ENCODE results near the gene ARID2.

Gene ARID2

GRCh38 chr12:45852508-45852907, 123.0 kb downstream of the ARID2 start:
- no peak for DNase-seq (ENCODE audit: low spot score)

GRCh38 chr12:45853550-45853949, 124.0 kb downstream of the ARID2 start:
- DNase-seq (ENCODE audit: low spot score): no peak

- no peak for DNase-seq (ENCODE audit: low spot score)
Measured at GRCh38 chr12:45863332-45863731, 133.8 kb downstream of the ARID2 start.

DNA sequence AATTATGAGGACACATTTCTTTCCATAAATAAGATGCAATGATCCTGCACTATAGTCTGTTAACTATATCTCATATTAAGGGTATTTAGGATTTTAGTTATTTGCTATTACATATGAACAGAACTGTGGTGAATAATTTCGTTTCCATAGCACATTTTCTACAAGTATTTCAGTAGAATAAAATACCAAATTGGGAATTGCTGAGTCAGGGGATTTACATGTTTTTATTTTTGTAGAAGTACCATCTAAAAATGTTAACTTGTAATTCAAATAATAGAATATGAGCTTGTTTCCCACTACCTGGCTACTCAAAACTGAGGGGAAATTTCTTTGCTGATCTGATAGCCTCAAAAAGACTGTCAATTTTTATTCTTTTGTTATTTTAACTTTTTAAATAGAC, 136.8 kb downstream of the ARID2 start:
- DNase-seq (ENCODE audit: low spot score): no peak

GRCh38 chr12:45872446-45872845, 142.9 kb downstream of the ARID2 start:
- no peak for DNase-seq (ENCODE audit: low spot score)

- no peak for DNase-seq (ENCODE audit: low spot score)
Measured at GRCh38 chr12:45877069-45877468, 147.6 kb downstream of the ARID2 start.

- DNase-seq (ENCODE audit: low spot score): no peak
Measured at GRCh38 chr12:45878630-45879255, 149.2 kb downstream of the ARID2 start.

GRCh38 chr12:45879363-45879895, 149.9 kb downstream of the ARID2 start:
- no peak for DNase-seq (ENCODE audit: low spot score)

GRCh38 chr12:45880533-45880932, 151.0 kb downstream of the ARID2 start:
- no peak for DNase-seq (ENCODE audit: low spot score)

GRCh38 chr12:45883187-45883586, 153.7 kb downstream of the ARID2 start:
- DNase-seq (ENCODE audit: low spot score): no peak

DNA sequence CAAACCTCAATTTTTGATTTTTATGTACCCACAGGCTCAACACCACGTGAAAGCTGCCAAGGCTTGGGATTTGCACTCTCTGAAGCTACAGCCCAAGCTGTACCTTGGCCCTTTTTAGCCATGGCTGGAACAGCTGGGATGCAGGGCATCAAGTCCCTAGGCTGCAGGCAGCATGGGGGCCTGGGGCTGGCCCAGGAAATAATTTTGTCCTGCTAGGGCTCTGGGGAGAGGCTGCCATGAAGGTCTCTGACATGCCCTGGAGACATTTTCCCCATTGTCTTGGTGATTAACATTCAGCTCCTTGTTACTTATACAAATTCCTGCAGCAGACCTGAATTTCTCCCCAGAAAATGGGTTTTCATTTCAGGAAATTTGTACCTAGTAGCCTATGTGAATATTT, 157.2 kb downstream of the ARID2 start:
- DNase-seq (ENCODE audit: low spot score): no peak

DNA sequence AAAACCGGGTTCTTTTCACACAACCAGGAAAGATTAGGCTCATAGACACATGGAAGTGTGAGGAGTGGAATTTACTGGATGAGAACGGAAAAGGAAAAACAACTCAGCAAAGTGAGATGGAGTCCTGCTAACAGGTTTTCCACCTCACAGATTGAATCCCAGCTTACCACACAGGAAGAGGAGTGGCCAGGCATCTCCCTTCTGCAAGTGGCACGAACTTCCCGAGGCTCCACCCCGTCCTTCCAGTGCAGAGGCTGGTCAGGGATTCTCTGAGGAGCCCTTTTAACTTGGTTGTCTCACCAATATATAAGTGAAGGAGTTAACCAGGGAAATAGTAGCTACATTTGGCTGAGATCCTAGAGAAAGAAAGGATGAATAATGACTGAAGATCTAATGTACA, 158.0 kb downstream of the ARID2 start:
- no peak for DNase-seq (ENCODE audit: low spot score)

GRCh38 chr12:45890276-45890675, 160.8 kb downstream of the ARID2 start:
- DNase-seq (ENCODE audit: low spot score): no peak

- peak; percentile 59 for DNase-seq (ENCODE audit: low spot score)
Measured at GRCh38 chr12:45893240-45893639, 163.7 kb downstream of the ARID2 start.

DNA sequence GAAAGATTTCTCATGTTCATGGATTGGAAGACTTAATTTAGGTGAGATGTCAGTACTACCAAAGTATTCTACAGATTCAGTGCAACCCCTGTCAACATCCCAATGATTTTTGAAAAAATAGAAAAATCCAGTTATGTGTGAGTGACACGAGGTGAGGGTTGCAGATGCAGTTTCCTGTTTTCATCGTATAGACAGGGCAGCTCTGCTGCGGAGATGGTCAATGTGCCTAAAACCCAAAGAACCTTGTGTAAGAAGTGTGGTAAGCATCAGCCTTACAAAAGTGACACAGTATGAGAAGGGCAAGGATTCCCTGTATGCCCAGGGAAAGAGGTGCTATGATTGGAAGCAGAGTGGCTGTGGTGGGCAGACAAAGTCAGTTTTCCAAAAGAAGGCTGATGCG, 166.5 kb downstream of the ARID2 start:
- DNase-seq (ENCODE audit: low spot score): no peak

- no peak for DNase-seq (ENCODE audit: low spot score)
Measured at GRCh38 chr12:45898094-45898493, 168.6 kb downstream of the ARID2 start.

DNA sequence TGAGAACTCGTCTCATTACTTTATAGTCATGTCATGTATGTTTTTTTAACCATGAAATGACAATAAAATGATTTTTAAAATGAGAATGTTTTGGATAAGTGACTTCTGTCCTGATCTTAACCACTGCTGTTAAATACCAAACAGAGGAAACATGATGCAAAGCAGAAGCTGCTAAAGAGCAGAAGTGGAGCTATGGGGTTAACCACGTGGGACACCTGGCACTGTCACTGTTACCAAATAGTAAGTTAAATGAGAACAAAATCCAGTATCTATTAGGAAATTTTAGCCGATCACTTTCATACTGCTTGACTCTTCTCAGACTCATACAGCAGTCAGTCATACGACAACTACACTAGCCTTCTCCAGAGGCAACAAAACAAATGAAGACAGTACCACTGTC, 178.4 kb downstream of the ARID2 start:
- no peak for DNase-seq (ENCODE audit: low spot score)

DNA sequence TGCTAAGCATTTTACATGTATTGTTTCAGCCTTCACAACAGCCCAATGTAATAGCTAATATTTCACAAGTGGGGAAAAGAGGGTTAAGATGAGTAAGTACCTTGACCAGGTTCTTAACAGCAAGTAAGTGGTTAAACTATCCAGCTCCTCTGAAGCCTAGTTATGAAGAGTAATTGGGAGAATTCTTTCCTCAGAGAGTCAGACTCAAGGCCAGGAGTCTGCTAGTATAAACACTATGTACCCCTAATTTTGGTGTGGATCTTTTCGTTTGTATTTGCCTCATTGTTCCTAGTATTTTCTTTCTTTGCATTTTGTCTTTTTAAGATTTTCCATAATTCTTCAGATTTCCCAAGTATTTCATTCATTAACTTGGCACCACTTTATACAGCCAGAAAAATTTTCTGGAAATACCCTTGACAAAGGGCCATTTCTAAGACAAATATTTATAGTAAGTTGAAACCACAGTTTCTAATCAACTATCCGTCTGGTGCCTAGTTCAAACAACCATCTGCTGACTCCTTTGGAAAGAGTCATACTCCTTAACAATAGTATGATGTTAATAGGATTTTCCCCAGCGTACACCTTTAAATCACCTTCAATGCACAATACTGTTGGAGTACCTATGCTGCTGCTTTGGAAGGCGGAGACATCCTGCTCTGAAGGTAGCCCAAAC, 179.7 kb downstream of the ARID2 start:
- no peak for DNase-seq (ENCODE audit: low spot score)

GRCh38 chr12:45912774-45913173, 183.3 kb downstream of the ARID2 start:
- DNase-seq (ENCODE audit: low spot score): no peak

- DNase-seq (ENCODE audit: low spot score): no peak
Measured at GRCh38 chr12:45913631-45914030, 184.1 kb downstream of the ARID2 start.

DNA sequence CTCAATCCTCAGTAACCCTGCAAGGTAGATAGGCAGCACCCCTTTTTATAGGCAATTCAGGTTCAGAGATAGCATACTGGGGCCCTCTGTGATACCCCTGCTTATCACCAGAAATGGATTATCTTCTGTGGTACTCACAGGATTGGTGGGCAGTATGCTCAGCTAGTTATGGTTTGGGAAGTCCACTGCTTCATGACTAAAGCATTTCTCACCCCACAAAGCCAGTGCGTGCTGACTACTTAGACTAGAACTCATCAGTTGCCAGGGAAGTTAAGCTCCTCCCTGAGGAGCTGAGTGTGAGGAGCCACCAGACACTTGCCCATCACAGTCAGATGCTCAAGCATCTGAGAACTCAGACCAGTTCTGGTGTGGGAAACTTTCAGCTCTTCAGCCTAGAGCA, 184.6 kb downstream of the ARID2 start:
- DNase-seq (ENCODE audit: low spot score): no peak

DNA sequence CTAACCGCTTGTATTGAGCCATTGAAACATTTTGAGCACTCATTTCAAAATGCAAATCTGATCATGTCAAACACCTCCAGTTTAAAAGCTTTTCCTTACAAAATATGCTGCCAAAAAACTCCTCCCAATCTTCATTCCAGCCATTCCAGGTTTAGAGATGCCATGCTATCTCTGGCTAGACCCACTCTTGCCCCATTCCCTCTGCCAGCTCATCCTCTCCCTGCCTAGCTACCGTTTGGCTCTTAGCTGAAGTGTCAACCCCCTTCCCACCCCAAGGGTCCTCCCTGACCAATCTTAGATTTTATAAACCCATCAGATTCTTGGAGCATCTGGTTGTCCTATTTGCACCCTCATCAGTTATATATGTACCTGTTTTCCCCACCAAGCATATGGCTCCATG, 185.9 kb downstream of the ARID2 start:
- DNase-seq (ENCODE audit: low spot score): no peak

DNA sequence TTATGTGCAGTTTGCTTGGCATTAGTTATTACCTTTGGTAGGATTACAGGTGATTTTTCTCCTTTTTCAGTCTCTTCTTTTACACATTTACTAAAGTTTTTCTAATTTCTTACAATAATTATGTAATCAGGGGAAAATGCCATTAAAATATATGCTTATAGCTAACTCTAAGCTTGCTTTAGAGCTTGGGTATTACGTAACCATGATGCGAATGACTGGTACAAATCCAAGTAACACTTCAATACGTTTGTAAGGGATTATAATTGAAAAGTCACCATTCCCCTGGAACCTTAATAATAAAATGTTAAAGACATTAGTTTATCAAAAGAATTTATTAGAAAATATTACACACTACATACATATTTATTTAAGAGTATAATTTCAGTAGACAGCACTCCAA, 189.3 kb downstream of the ARID2 start:
- DNase-seq (ENCODE audit: low spot score): no peak

GRCh38 chr12:45928309-45928708, 198.8 kb downstream of the ARID2 start:
- DNase-seq (ENCODE audit: low spot score): no peak
